ENCODE results near the gene CHAF1A.

The CHAF1A gene

GRCh38 chr19:4409123-4409933, 6.9 kb downstream of the CHAF1A start:
- Mint-ChIP-seq H3K4me3 (no peak overlapping the region), H3K27ac (ENCODE audit: low read depth) (no peak overlapping the region), H3K9me3 (no peaks in the 10 kb centered on the region), H3K36me3 (ENCODE audit: insufficient read depth) (peaks cover 6% of the 10 kb centered on the region), H3K27me3 (no peaks in the 10 kb centered on the region), H3K4me1 (no peaks in the 10 kb centered on the region)
- ATAC-seq (replicated peaks; ENCODE audit: extremely low read depth, poor library complexity, severe bottlenecking) (no peak), DNase-seq (ENCODE audit: low spot score in 2 of 2) (no peak)

GRCh38 chr19:4413588-4413987, 11.1 kb downstream of the CHAF1A start:
- H3K4me1 Mint-ChIP-seq: peaks cover 5% of the 10 kb centered on the region
- H3K9me3 Mint-ChIP-seq: no peaks in the 10 kb centered on the region
- H3K27ac Mint-ChIP-seq (ENCODE audit: low read depth): no peak overlapping the region
- peaks cover 5% of the 10 kb centered on the region for H3K36me3 Mint-ChIP-seq (ENCODE audit: insufficient read depth)
- H3K4me3 Mint-ChIP-seq: no peak overlapping the region
- no peak for DNase-seq (ENCODE audit: low spot score in 2 of 2)
- H3K27me3 Mint-ChIP-seq: no peaks in the 10 kb centered on the region
- ATAC-seq (replicated peaks; ENCODE audit: extremely low read depth, poor library complexity, severe bottlenecking): no peak

GRCh38 chr19:4414144-4414799, 11.8 kb downstream of the CHAF1A start:
- DNase-seq (ENCODE audit: low spot score in 2 of 2): no peak
- H3K4me3 Mint-ChIP-seq: no peak overlapping the region
- H3K9me3 Mint-ChIP-seq: no peaks in the 10 kb centered on the region
- no peak overlapping the region for H3K27ac Mint-ChIP-seq (ENCODE audit: low read depth)
- no peaks in the 10 kb centered on the region for H3K27me3 Mint-ChIP-seq
- peaks cover 5% of the 10 kb centered on the region for H3K36me3 Mint-ChIP-seq (ENCODE audit: insufficient read depth)
- peaks cover 5% of the 10 kb centered on the region for H3K4me1 Mint-ChIP-seq
- no peak for ATAC-seq (replicated peaks; ENCODE audit: extremely low read depth, poor library complexity, severe bottlenecking)

- peaks cover 5% of the 10 kb centered on the region for H3K36me3 Mint-ChIP-seq (ENCODE audit: insufficient read depth)
- no peaks in the 10 kb centered on the region for H3K27me3 Mint-ChIP-seq
- H3K4me3 Mint-ChIP-seq: no peak overlapping the region
- no peaks in the 10 kb centered on the region for H3K9me3 Mint-ChIP-seq
- ATAC-seq (replicated peaks; ENCODE audit: extremely low read depth, poor library complexity, severe bottlenecking): no peak
- no peak for DNase-seq (ENCODE audit: low spot score in 2 of 2)
- peaks cover 5% of the 10 kb centered on the region for H3K4me1 Mint-ChIP-seq
- H3K27ac Mint-ChIP-seq (ENCODE audit: low read depth): no peak overlapping the region
Measured at GRCh38 chr19:4414800-4415321, 12.4 kb downstream of the CHAF1A start.

- Mint-ChIP-seq H3K4me3 (no peak overlapping the region), H3K27ac (ENCODE audit: low read depth) (no peak overlapping the region)
- ATAC-seq (replicated peaks; ENCODE audit: extremely low read depth, poor library complexity, severe bottlenecking): no peak
Measured at GRCh38 chr19:4415352-4415751, 12.9 kb downstream of the CHAF1A start.

GRCh38 chr19:4416268-4416667, 13.8 kb downstream of the CHAF1A start:
- no peak overlapping the region for H3K4me3 Mint-ChIP-seq
- peaks cover 5% of the 10 kb centered on the region for H3K36me3 Mint-ChIP-seq (ENCODE audit: insufficient read depth)
- ATAC-seq (replicated peaks; ENCODE audit: extremely low read depth, poor library complexity, severe bottlenecking) (no peak), DNase-seq (ENCODE audit: low spot score in 2 of 2) (no peak)
- peaks cover 5% of the 10 kb centered on the region for H3K4me1 Mint-ChIP-seq
- H3K27ac Mint-ChIP-seq (ENCODE audit: low read depth): no peak overlapping the region
- no peaks in the 10 kb centered on the region for H3K9me3 Mint-ChIP-seq
- H3K27me3 Mint-ChIP-seq: no peaks in the 10 kb centered on the region

More at GRCh38 chr19:4415352-4415751, 12.9 kb downstream of the CHAF1A start:
- no peak for DNase-seq (ENCODE audit: low spot score in 2 of 2)
- H3K9me3 Mint-ChIP-seq: no peaks in the 10 kb centered on the region
- peaks cover 5% of the 10 kb centered on the region for H3K36me3 Mint-ChIP-seq (ENCODE audit: insufficient read depth)
- no peaks in the 10 kb centered on the region for H3K27me3 Mint-ChIP-seq
- H3K4me1 Mint-ChIP-seq: peaks cover 5% of the 10 kb centered on the region

- DNase-seq (ENCODE audit: low spot score in 2 of 2) (no peak), ATAC-seq (replicated peaks; ENCODE audit: extremely low read depth, poor library complexity, severe bottlenecking) (no peak)
- peaks cover 9% of the 10 kb centered on the region for H3K36me3 Mint-ChIP-seq (ENCODE audit: insufficient read depth)
- no peaks in the 10 kb centered on the region for H3K9me3 Mint-ChIP-seq
- no peaks in the 10 kb centered on the region for H3K27me3 Mint-ChIP-seq
- H3K4me3 Mint-ChIP-seq: no peak overlapping the region
- H3K27ac Mint-ChIP-seq (ENCODE audit: low read depth): no peak overlapping the region
- no peaks in the 10 kb centered on the region for H3K4me1 Mint-ChIP-seq
Measured at GRCh38 chr19:4423416-4424126, 21.1 kb downstream of the CHAF1A start.

GRCh38 chr19:4425537-4425936, 23.1 kb downstream of the CHAF1A start:
- Mint-ChIP-seq H3K9me3 (no peaks in the 10 kb centered on the region), H3K4me3 (no peak overlapping the region), H3K4me1 (no peaks in the 10 kb centered on the region), H3K27ac (ENCODE audit: low read depth) (no peak overlapping the region), H3K27me3 (no peaks in the 10 kb centered on the region), H3K36me3 (ENCODE audit: insufficient read depth) (peaks cover 14% of the 10 kb centered on the region)
- ATAC-seq (replicated peaks; ENCODE audit: extremely low read depth, poor library complexity, severe bottlenecking): no peak
- DNase-seq (ENCODE audit: low spot score in 2 of 2): no peak

GRCh38 chr19:4428326-4428975, 26.0 kb downstream of the CHAF1A start:
- DNase-seq (ENCODE audit: low spot score in 2 of 2) (no peak), ATAC-seq (replicated peaks; ENCODE audit: extremely low read depth, poor library complexity, severe bottlenecking) (no peak)
- Mint-ChIP-seq H3K27ac (ENCODE audit: low read depth) (peak overlapping the region; percentile 72), H3K4me1 (no peaks in the 10 kb centered on the region), H3K9me3 (no peaks in the 10 kb centered on the region), H3K36me3 (ENCODE audit: insufficient read depth) (peaks cover 18% of the 10 kb centered on the region), H3K4me3 (no peak overlapping the region), H3K27me3 (no peaks in the 10 kb centered on the region)

- peaks cover 18% of the 10 kb centered on the region for H3K36me3 Mint-ChIP-seq (ENCODE audit: insufficient read depth)
Measured at GRCh38 chr19:4429256-4429655, 26.8 kb downstream of the CHAF1A start.

GRCh38 chr19:4429771-4430171, 27.3 kb downstream of the CHAF1A start:
- DNase-seq (ENCODE audit: low spot score in 2 of 2) (no peak), ATAC-seq (replicated peaks; ENCODE audit: extremely low read depth, poor library complexity, severe bottlenecking) (no peak)
- Mint-ChIP-seq H3K27me3 (no peaks in the 10 kb centered on the region), H3K4me3 (no peak overlapping the region), H3K9me3 (no peaks in the 10 kb centered on the region), H3K4me1 (no peaks in the 10 kb centered on the region), H3K27ac (ENCODE audit: low read depth) (no peak overlapping the region), H3K36me3 (ENCODE audit: insufficient read depth) (peaks cover 20% of the 10 kb centered on the region)

More at GRCh38 chr19:4429256-4429655, 26.8 kb downstream of the CHAF1A start:
- Mint-ChIP-seq H3K9me3 (no peaks in the 10 kb centered on the region), H3K4me1 (no peaks in the 10 kb centered on the region), H3K27ac (ENCODE audit: low read depth) (no peak overlapping the region), H3K4me3 (no peak overlapping the region), H3K27me3 (no peaks in the 10 kb centered on the region)
- DNase-seq (ENCODE audit: low spot score in 2 of 2) (no peak), ATAC-seq (replicated peaks; ENCODE audit: extremely low read depth, poor library complexity, severe bottlenecking) (no peak)

- no peaks in the 10 kb centered on the region for H3K27me3 Mint-ChIP-seq
- H3K9me3 Mint-ChIP-seq: no peaks in the 10 kb centered on the region
- DNase-seq (ENCODE audit: low spot score in 2 of 2) (no peak), ATAC-seq (replicated peaks; ENCODE audit: extremely low read depth, poor library complexity, severe bottlenecking) (peak; percentile 57)
- H3K4me1 Mint-ChIP-seq: no peaks in the 10 kb centered on the region
- H3K4me3 Mint-ChIP-seq: no peak overlapping the region
- no peak overlapping the region for H3K27ac Mint-ChIP-seq (ENCODE audit: low read depth)
- peaks cover 23% of the 10 kb centered on the region for H3K36me3 Mint-ChIP-seq (ENCODE audit: insufficient read depth)
Measured at GRCh38 chr19:4430760-4431159, 28.3 kb downstream of the CHAF1A start.

Measured in central memory CD8-positive, alpha-beta T cell (primary cell).